IMR-90 (cell line): ENCODE measurements around the gene PDXDC1. TPM values are rescaled to one million over a fixed set of nuclear protein-coding genes. Genes with fewer than 3 reads are reported as not detected.

Source experiments
- ATAC-seq: fragments of 200-7000 bp; cut with Tn5 transposase; 2 replicates; pipeline ENCODE4 v1.9.1; 2020; ENCODE audit warnings: low read depth, mild to moderate bottlenecking, moderate library complexity
- BruUV-seq: library from RNA; stranded (reverse); fragments of 400-500 nt; replicated peaks from 2 replicates; lab custom pipeline; 2021; lab: Mats Ljungman, UMichigan
- CTCF ChIA-PET: fragments of 300-600 bp; formaldehyde crosslinking; extraction: SDS; loops from one replicate; lab custom pipeline; 2021; ENCODE audit warnings: antibody characterized with exemption; lab: Yijun Ruan, JAX
- POLR2A ChIA-PET: fragments of 300-600 bp; sonication (Branson Sonifier 250); formaldehyde crosslinking; loops from one replicate; lab custom pipeline; 2022; ENCODE audit warnings: antibody characterized with exemption; ENCODE audit not compliant: unreplicated experiment; lab: Charles Lee
- DNase-seq: peaks from one replicate; pipeline ENCODE4 v3.0.0; 2013
- H2AFZ ChIP-seq: replicated peaks from 2 replicates; pipeline ENCODE3; 2013; ENCODE audit warnings: low read length, mild to moderate bottlenecking; ENCODE audit not compliant: poor library complexity
- H2AK5ac ChIP-seq: 2 replicates; pipeline ENCODE4 v1.6.1; 2013; ENCODE audit warnings: low read depth, low read length, inconsistent platforms
- H2AK9ac ChIP-seq: replicated peaks from 2 replicates; pipeline ENCODE3; 2013; ENCODE audit warnings: mild to moderate bottlenecking, low read depth, low read length, moderate library complexity; ENCODE audit not compliant: poor library complexity
- H2BK120ac ChIP-seq: 2 replicates; pipeline ENCODE4 v1.6.1; 2013; ENCODE audit warnings: low read depth, low read length, inconsistent platforms
- H2BK15ac ChIP-seq: 3 replicates; pipeline ENCODE4 v1.6.1; 2013; ENCODE audit warnings: low read depth, low read length, inconsistent platforms
- H2BK20ac ChIP-seq: 2 replicates; pipeline ENCODE4 v1.6.1; 2013; ENCODE audit warnings: low read depth, mild to moderate bottlenecking, inconsistent platforms, low read length, moderate library complexity
- H2BK5ac ChIP-seq: 2 replicates; pipeline ENCODE4 v1.6.1; 2013; ENCODE audit warnings: mild to moderate bottlenecking, low read depth, low read length, inconsistent platforms; ENCODE audit not compliant: poor library complexity, severe bottlenecking
- H3K14ac ChIP-seq: replicated peaks from 2 replicates; pipeline ENCODE4 v1.6.1; 2013; ENCODE audit warnings: low read depth, low read length, inconsistent platforms
- H3K18ac ChIP-seq: 2 replicates; pipeline ENCODE4 v1.6.1; 2013; ENCODE audit warnings: low read depth, low read length, control low read depth
- H3K23ac ChIP-seq: 2 replicates; pipeline ENCODE4 v1.6.1; 2013; ENCODE audit warnings: low read depth, low read length, inconsistent platforms
- H3K27ac ChIP-seq: 2 replicates; pipeline ENCODE4 v1.5.1; 2013; ENCODE audit warnings: mild to moderate bottlenecking, control low read depth, low read length; ENCODE audit not compliant: insufficient read depth
- H3K27me3 ChIP-seq: 2 replicates; pipeline ENCODE4 v1.6.1; 2013; ENCODE audit warnings: low read length; ENCODE audit not compliant: control insufficient read depth, insufficient read depth
- H3K36me3 ChIP-seq: 2 replicates; pipeline ENCODE4 v1.6.1; 2013; ENCODE audit warnings: low read length, mixed read lengths; ENCODE audit not compliant: control insufficient read depth, insufficient read depth
- H3K4ac ChIP-seq: 2 replicates; pipeline ENCODE4 v1.6.1; 2013; ENCODE audit warnings: low read depth, low read length, inconsistent platforms
- H3K4me1 ChIP-seq: 2 replicates; pipeline ENCODE4 v1.6.1; 2013; ENCODE audit warnings: low read length, mixed read lengths; ENCODE audit not compliant: control insufficient read depth, insufficient read depth
- H3K4me2 ChIP-seq: 2 replicates; pipeline ENCODE4 v1.6.1; 2013; ENCODE audit warnings: low read depth, mild to moderate bottlenecking, control low read depth, low read length, moderate library complexity
- H3K4me3 ChIP-seq: 2 replicates; pipeline ENCODE4 v1.5.1; 2013; ENCODE audit warnings: low read depth, mild to moderate bottlenecking, control low read depth, low read length, moderate library complexity; ENCODE audit not compliant: insufficient read depth
- H3K56ac ChIP-seq: 2 replicates; pipeline ENCODE4 v1.6.1; 2013; ENCODE audit warnings: low read length, inconsistent platforms; ENCODE audit not compliant: insufficient read depth; ENCODE audit errors: extremely low read depth
- H3K79me1 ChIP-seq, 2 experiments: 2 replicates each; pipeline ENCODE4 v1.6.1; 2013; ENCODE audit warnings: low read length in 2 of 2, inconsistent platforms in 1 of 2, low read depth in 1 of 2
- H3K9ac ChIP-seq: 2 replicates; pipeline ENCODE4 v1.6.1; 2013; ENCODE audit warnings: low read depth, low read length, control low read depth
- H3K9me1 ChIP-seq: 2 replicates; pipeline ENCODE4 v1.6.1; 2013; ENCODE audit warnings: low read length, inconsistent platforms; ENCODE audit not compliant: insufficient read depth
- H3K9me3 ChIP-seq: 2 replicates; pipeline ENCODE4 v1.6.1; 2013; ENCODE audit warnings: low read length; ENCODE audit not compliant: control insufficient read depth, insufficient read depth
- H4K20me1 ChIP-seq: 2 replicates; pipeline ENCODE4 v1.6.1; 2013; ENCODE audit warnings: low read length, inconsistent platforms; ENCODE audit not compliant: insufficient read depth
- H4K5ac ChIP-seq: 2 replicates; pipeline ENCODE4 v1.6.1; 2013; ENCODE audit warnings: mild to moderate bottlenecking, low read depth, low read length, control low read depth
- H4K8ac ChIP-seq, 2 experiments: 2 replicates each; pipeline ENCODE4 v1.6.1; 2013; ENCODE audit warnings: low read depth in 2 of 2, low read length in 2 of 2, control low read depth in 1 of 2, inconsistent platforms in 1 of 2
- H4K91ac ChIP-seq: 2 replicates; pipeline ENCODE4 v1.6.1; 2013; ENCODE audit warnings: low read depth, low read length, inconsistent platforms; ENCODE audit not compliant: insufficient read depth
- BHLHE40 ChIP-seq: fragments of 150-350 bp; IDR thresholded peaks from 2 replicates; pipeline ENCODE4 v1.6.1; 2016; ENCODE audit warnings: mild to moderate bottlenecking, low read depth, low read length
- CEBPB ChIP-seq: IDR thresholded peaks from 2 replicates; pipeline ENCODE4 v1.6.1; 2012; ENCODE audit warnings: low read depth, low read length, improper control_type of control experiment
- CHD1 ChIP-seq: IDR thresholded peaks from 2 replicates; pipeline ENCODE4 v1.6.1; 2012; ENCODE audit warnings: low read depth, low read length, improper control_type of control experiment
- FOS ChIP-seq: fragments of 150-350 bp; IDR thresholded peaks from 2 replicates; pipeline ENCODE4 v1.6.1; 2016; ENCODE audit warnings: low read depth, low read length
- MAFK ChIP-seq: IDR thresholded peaks from 2 replicates; pipeline ENCODE4 v1.6.1; 2012; ENCODE audit warnings: low read depth, low read length, improper control_type of control experiment
- MXI1 ChIP-seq: IDR thresholded peaks from 2 replicates; pipeline ENCODE4 v1.6.1; 2012; ENCODE audit warnings: low read depth, mild to moderate bottlenecking, low read length, moderate library complexity, borderline replicate concordance
- NFE2L2 ChIP-seq: fragments of 150-350 bp; IDR thresholded peaks from 2 replicates; pipeline ENCODE4 v1.6.1; 2016; ENCODE audit warnings: low read depth, mild to moderate bottlenecking, low read length
- POLR2A ChIP-seq: IDR thresholded peaks from 2 replicates; pipeline ENCODE4 v1.6.1; 2012; ENCODE audit warnings: mild to moderate bottlenecking, low read depth, low read length
- RAD21 ChIP-seq: IDR thresholded peaks from 2 replicates; pipeline ENCODE4 v1.6.1; 2012; ENCODE audit warnings: low read length, improper control_type of control experiment
- RCOR1 ChIP-seq: IDR thresholded peaks from 2 replicates; pipeline ENCODE4 v1.6.1; 2012; ENCODE audit warnings: mild to moderate bottlenecking, low read length, improper control_type of control experiment; ENCODE audit not compliant: insufficient replicate concordance
- RFX5 ChIP-seq: IDR thresholded peaks from 2 replicates; pipeline ENCODE4 v1.8.0; 2012; ENCODE audit warnings: low read depth, mild to moderate bottlenecking, low read length, moderate library complexity
- SMC3 ChIP-seq: fragments of 150-350 bp; IDR thresholded peaks from 2 replicates; pipeline ENCODE4 v1.6.1; 2016; ENCODE audit warnings: low read depth, mild to moderate bottlenecking, antibody characterized with exemption, low read length, moderate library complexity
- WGBS, 2 experiments: methylation state at CpG; one replicate each; pipeline versions ENCODE4 v1.1.5 to v1.1.7; 2013; ENCODE audit warnings: missing lambda C conversion rate in 2 of 2; ENCODE audit not compliant: insufficient read length in 1 of 2; ENCODE audit errors: extremely low coverage in 2 of 2; 5-methylcytosine and 5-hydroxymethylcytosine counted together
- dilution Hi-C: fragments of 300-500 bp; cut with HindIII; formaldehyde crosslinking; loops from one replicate; pipeline ENCODE4 v1.14.3; 2018; ENCODE audit warnings: low sequenced_read_pairs; ENCODE audit not compliant: unreplicated experiment
- in situ Hi-C: fragments of 300-500 bp; cut with MboI; formaldehyde crosslinking; loops from 3 replicates; pipeline ENCODE4 v1.14.3; 2019; ENCODE audit warnings: low sequenced_read_pairs, inconsistent platforms, mixed read lengths
- intact Hi-C: fragments of 100-400 bp; cut with micrococcal nuclease; formaldehyde crosslinking; loops from 2 replicates; pipeline ENCODE4 v1.10.0; 2022
- polyA plus RNA-seq, 3 experiments: library from polyadenylated mRNA; depleted of rRNA; stranded (reverse); fragments of >200 nt; gene quantifications; 2 replicates each; pipeline ENCODE4 v1.2.3, GENCODE V29; 2012; ENCODE audit warnings: low replicate concordance in 1 of 3
- total RNA-seq: library from RNA; depleted of rRNA; stranded (reverse); fragments of >200 nt; gene quantifications from 2 replicates; pipeline ENCODE4 v1.2.3, GENCODE V29; 2012
- TF ChIP-seq, protein P1 (sequence below): fragments of 150-350 bp; IDR thresholded peaks from 2 replicates; pipeline ENCODE4 v1.6.1; 2017; ENCODE audit warnings: mild to moderate bottlenecking, antibody characterized with exemption, low read length, low read depth
- TF ChIP-seq, protein P2 (sequence below): fragments of 150-350 bp; IDR thresholded peaks from 2 replicates; pipeline ENCODE4 v1.6.1; 2016; ENCODE audit warnings: low read depth, mild to moderate bottlenecking, low read length, moderate library complexity, borderline replicate concordance
- TF ChIP-seq, protein P3 (sequence below): conservative IDR thresholded peaks from 2 replicates; pipeline ENCODE4 v1.5.1; 2012; ENCODE audit warnings: mild to moderate bottlenecking, low read depth, low read length, improper control_type of control experiment

Gene PDXDC1
- total and polyA plus RNA-seq, 2 of the 4 experiments (the other 2 are of a cell fraction) = 68.7 to 117 TPM

DNA sequence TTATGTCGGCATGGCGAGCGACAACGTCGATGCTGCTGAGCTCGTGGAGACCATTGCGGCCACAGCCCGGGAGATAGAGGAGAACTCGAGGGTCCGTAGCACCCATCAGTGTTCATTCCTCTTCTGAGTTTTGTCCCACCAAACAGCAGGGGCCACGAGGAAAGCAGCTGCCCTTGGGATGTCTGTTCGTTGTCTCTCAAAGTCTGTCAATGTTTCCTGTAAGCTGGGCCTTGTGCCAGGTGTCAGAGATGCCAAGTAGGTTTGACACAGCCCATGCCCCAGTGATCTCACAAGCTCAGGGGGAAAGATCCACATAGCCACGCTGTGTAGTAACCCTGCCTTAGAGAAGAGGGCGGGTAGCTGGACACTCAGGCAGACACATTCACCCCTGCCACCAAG lies 58.5 kb downstream of the PDXDC1 start:
- H4K8ac ChIP-seq = no peak overlapping the region
- H3K4me2 ChIP-seq = no peak overlapping the region
- peaks cover 0 to 8% of the 10 kb centered on the region in 2 experiments; a peak in 1 of 4 replicates for H3K79me1 ChIP-seq
- intact Hi-C loops = no loop called here
- TF ChIP-seq NFE2L2 = no peak
- TF ChIP-seq, protein P1, sequence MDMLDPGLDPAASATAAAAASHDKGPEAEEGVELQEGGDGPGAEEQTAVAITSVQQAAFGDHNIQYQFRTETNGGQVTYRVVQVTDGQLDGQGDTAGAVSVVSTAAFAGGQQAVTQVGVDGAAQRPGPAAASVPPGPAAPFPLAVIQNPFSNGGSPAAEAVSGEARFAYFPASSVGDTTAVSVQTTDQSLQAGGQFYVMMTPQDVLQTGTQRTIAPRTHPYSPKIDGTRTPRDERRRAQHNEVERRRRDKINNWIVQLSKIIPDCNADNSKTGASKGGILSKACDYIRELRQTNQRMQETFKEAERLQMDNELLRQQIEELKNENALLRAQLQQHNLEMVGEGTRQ = no peak
- TF ChIP-seq CEBPB = no peak
- no peak for TF ChIP-seq CHD1
- no peak for TF ChIP-seq MAFK
- no peak for TF ChIP-seq RFX5
- TF ChIP-seq SMC3 = no peak
- no peak for TF ChIP-seq POLR2A
- no peak for TF ChIP-seq RAD21
- no peak for TF ChIP-seq BHLHE40
- TF ChIP-seq FOS = no peak
- TF ChIP-seq, protein P2, sequence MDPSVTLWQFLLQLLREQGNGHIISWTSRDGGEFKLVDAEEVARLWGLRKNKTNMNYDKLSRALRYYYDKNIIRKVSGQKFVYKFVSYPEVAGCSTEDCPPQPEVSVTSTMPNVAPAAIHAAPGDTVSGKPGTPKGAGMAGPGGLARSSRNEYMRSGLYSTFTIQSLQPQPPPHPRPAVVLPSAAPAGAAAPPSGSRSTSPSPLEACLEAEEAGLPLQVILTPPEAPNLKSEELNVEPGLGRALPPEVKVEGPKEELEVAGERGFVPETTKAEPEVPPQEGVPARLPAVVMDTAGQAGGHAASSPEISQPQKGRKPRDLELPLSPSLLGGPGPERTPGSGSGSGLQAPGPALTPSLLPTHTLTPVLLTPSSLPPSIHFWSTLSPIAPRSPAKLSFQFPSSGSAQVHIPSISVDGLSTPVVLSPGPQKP = no peak
- no peak for TF ChIP-seq MXI1
- no peak for TF ChIP-seq RCOR1
- TF ChIP-seq, protein P3, sequence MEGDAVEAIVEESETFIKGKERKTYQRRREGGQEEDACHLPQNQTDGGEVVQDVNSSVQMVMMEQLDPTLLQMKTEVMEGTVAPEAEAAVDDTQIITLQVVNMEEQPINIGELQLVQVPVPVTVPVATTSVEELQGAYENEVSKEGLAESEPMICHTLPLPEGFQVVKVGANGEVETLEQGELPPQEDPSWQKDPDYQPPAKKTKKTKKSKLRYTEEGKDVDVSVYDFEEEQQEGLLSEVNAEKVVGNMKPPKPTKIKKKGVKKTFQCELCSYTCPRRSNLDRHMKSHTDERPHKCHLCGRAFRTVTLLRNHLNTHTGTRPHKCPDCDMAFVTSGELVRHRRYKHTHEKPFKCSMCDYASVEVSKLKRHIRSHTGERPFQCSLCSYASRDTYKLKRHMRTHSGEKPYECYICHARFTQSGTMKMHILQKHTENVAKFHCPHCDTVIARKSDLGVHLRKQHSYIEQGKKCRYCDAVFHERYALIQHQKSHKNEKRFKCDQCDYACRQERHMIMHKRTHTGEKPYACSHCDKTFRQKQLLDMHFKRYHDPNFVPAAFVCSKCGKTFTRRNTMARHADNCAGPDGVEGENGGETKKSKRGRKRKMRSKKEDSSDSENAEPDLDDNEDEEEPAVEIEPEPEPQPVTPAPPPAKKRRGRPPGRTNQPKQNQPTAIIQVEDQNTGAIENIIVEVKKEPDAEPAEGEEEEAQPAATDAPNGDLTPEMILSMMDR = no peak
- H3K4me3 ChIP-seq = no peak overlapping the region
- in situ Hi-C loops = no loop called here
- dilution Hi-C loops = no loop called here
- no peak overlapping the region for H2BK5ac ChIP-seq
- POLR2A ChIA-PET = no interaction called here
- DNase-seq (no peak), ATAC-seq (no peak)
- H3K4me1 ChIP-seq = no peaks in the 10 kb centered on the region
- H3K9ac ChIP-seq = no peak overlapping the region
- no peak overlapping the region for H2AK5ac ChIP-seq
- no peak overlapping the region for H4K91ac ChIP-seq
- no peak overlapping the region for H3K14ac ChIP-seq
- H3K27ac ChIP-seq = no peak overlapping the region
- no TSS peak for BruUV-seq
- no peak overlapping the region for H3K18ac ChIP-seq
- H2AK9ac ChIP-seq = no peak overlapping the region
- H3K27me3 ChIP-seq = no peaks in the 10 kb centered on the region
- peaks cover 14% of the 10 kb centered on the region for H4K20me1 ChIP-seq
- 94% methylated on average over 8 of the region's 14 CpGs; no CpG with 5 or more reads in 1 of the 2 experiments for WGBS, 2 experiments
- CTCF ChIA-PET = no interaction called here
- H2BK15ac ChIP-seq = no peak overlapping the region
- H3K9me3 ChIP-seq = no peaks in the 10 kb centered on the region
- no peak overlapping the region for H2AFZ ChIP-seq
- H3K4ac ChIP-seq = no peak overlapping the region
- no peak overlapping the region for H2BK120ac ChIP-seq
- H2BK20ac ChIP-seq = no peak overlapping the region
- H3K23ac ChIP-seq = no peak overlapping the region
- H4K5ac ChIP-seq = no peak overlapping the region
- H3K9me1 ChIP-seq = peaks cover 7% of the 10 kb centered on the region; the same call in 1 of the 2 replicates
- peaks cover 74% of the 10 kb centered on the region for H3K36me3 ChIP-seq
- no peak overlapping the region for H3K56ac ChIP-seq
